Astrocyte of the cerebellum (primary cell): ENCODE data around the gene IFIT1.
A peak's percentile ranks its signal among the peaks of the same experiment; 100 is the strongest.

ENCODE experiments used
- DNase-seq: peaks from one replicate; pipeline ENCODE4 v3.0.0-alpha.2; 2011; ENCODE audit warnings: low read depth
- H3K4me3 ChIP-seq: 2 replicates; pipeline ENCODE4 v1.5.1; 2011; ENCODE audit warnings: mild to moderate bottlenecking, low read depth, low read length, moderate library complexity
- CTCF ChIP-seq: IDR thresholded peaks from 2 replicates; pipeline ENCODE4 v1.5.1; 2012; ENCODE audit warnings: low read length, low read depth, moderate library complexity, mild to moderate bottlenecking; ENCODE audit errors: missing control alignments
- in situ Hi-C: cut with HindIII; loops from 2 replicates; pipeline ENCODE4 v1.10.0; 2017; ENCODE audit warnings: low sequenced_read_pairs

The IFIT1 gene

GRCh38 chr10:89391907-89392756 is at the start of gene IFIT1:
TSS of gene IFIT1 (plus strand) at chr10:89392623. CDS start at chr10:89392713, 90 bp downstream.
- DNase-seq, result peak; percentile 80

GRCh38 chr10:89343089-89343767 is 49.2 kb upstream of the IFIT1 start:
- H3K4me3 ChIP-seq, result no peak overlapping the region
- DNase-seq, result no peak
- TF ChIP-seq CTCF, result no peak
- in situ Hi-C loops, result no loop called here

More at GRCh38 chr10:89391907-89392756, at the start of gene IFIT1:
- H3K4me3 ChIP-seq, result peak within 1 kb of the TSS; percentile 56
- TF ChIP-seq CTCF, result no peak
- in situ Hi-C loops, result no loop called here

GRCh38 chr10:89344156-89344555 is 48.3 kb upstream of the IFIT1 start:
- no peak for DNase-seq
- H3K4me3 ChIP-seq, result no peak overlapping the region
- TF ChIP-seq CTCF, result no peak
- in situ Hi-C loops, result no loop called here

- in situ Hi-C loops, result no loop called here
- H3K4me3 ChIP-seq, result no peak overlapping the region
- TF ChIP-seq CTCF, result no peak
- DNase-seq, result no peak
These were observed 46.9 kb upstream of the IFIT1 start for GRCh38 chr10:89345367-89346000.

- H3K4me3 ChIP-seq, result no peak overlapping the region
- in situ Hi-C loops, result no loop called here
- TF ChIP-seq CTCF, result no peak
- no peak for DNase-seq
These were observed 45.8 kb upstream of the IFIT1 start for GRCh38 chr10:89346405-89347254.
